ENCODE results near the gene MCEE.
"Not testable (repeated sequence)": the region's sequence is repeated elsewhere in the genome, so short reads cannot be mapped to it uniquely, and the experiment has no call there.

The MCEE gene

DNA sequence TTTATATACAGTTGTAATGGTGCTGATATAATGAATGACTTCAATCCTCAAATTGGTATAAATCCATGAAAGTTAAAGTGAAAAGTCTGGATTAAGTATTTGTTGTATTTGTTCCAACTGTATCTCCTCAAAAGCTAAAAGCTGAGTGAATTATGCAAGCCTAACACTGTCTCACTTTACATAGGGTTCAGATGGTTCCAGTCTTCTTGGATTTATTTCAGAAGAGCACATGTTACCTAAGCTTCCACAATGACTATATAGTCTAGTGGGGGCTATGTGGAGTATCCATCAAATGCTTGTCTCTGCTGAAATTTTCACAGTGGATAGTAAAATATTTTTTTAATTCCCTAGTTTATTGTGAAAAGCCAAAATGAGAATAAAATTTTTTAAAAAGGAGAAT lies 13.0 kb downstream of the MCEE start:
- no peaks in the 10 kb centered on the region for H3K79me2 ChIP-seq (ENCODE audit: insufficient read depth, low read length)
- H3K27me3 ChIP-seq (ENCODE audit: insufficient read depth, low read length), result no peaks in the 10 kb centered on the region
- no peaks in the 10 kb centered on the region for H3K4me1 ChIP-seq (ENCODE audit: insufficient read depth, low read length, severe bottlenecking)
- H2AFZ ChIP-seq (ENCODE audit: low read length), result no peak overlapping the region
- no peaks in the 10 kb centered on the region for H3K9me2 ChIP-seq (ENCODE audit: low read depth, low read length)
- no peaks in the 10 kb centered on the region for H3K9me3 ChIP-seq (ENCODE audit: low read length)
- no peak overlapping the region for H3K9ac ChIP-seq (ENCODE audit: low read length)
- peaks cover 81% of the 10 kb centered on the region for H3K36me3 ChIP-seq (ENCODE audit: insufficient read depth, low read length)
- H3K4me2 ChIP-seq (ENCODE audit: low read length), result no peak overlapping the region
- no peak overlapping the region for H3K27ac ChIP-seq (ENCODE audit: low read depth, low read length, poor library complexity, severe bottlenecking)
- H4K20me1 ChIP-seq (ENCODE audit: insufficient read depth, low read length), result no peaks in the 10 kb centered on the region
- no peaks in the 10 kb centered on the region for H3F3A ChIP-seq (ENCODE audit: insufficient read depth, low read length)
- no peak overlapping the region for H3K4me3 ChIP-seq (ENCODE audit: low read depth, low read length, poor library complexity, severe bottlenecking)
- TF ChIP-seq CTCF (IDR thresholded peaks at IDR 0.05; ENCODE audit: low read length) (no peak), EZH2 (IDR thresholded peaks at IDR 0.05; ENCODE audit: borderline replicate concordance, low read length) (no peak)

GRCh38 chr2:71113843-71114242 lies 16.2 kb downstream of the MCEE start:
- TF ChIP-seq EZH2 (IDR thresholded peaks at IDR 0.05; ENCODE audit: borderline replicate concordance, low read length), result no peak
- no peak for TF ChIP-seq CTCF (IDR thresholded peaks at IDR 0.05; ENCODE audit: low read length)

DNA sequence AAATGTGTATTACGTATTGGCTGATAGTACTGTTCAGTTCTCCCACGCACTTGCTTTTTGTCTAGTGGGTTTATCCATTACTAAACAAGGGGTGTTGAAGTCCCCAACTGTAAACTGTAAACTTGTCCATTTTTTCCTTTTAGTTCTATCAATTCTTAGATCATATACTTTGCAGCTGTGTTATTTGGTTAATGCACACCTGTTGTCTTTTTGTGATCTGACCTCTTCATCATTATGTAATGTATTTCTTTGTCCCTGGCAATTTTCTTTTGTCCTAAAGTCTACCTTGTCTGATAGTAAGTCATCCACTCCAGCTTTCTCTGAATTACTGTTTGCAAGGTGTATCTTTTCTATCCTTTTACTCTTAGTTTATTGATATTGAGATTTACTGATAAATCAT lies 21.9 kb downstream of the MCEE start:
- no peak overlapping the region for H3K4me2 ChIP-seq (ENCODE audit: low read length)
- no peaks in the 10 kb centered on the region for H3K27me3 ChIP-seq (ENCODE audit: insufficient read depth, low read length)
- no peaks in the 10 kb centered on the region for H3F3A ChIP-seq (ENCODE audit: insufficient read depth, low read length)
- TF ChIP-seq EZH2 (IDR thresholded peaks at IDR 0.05; ENCODE audit: borderline replicate concordance, low read length) (no peak), CTCF (IDR thresholded peaks at IDR 0.05; ENCODE audit: low read length) (no peak)
- H3K4me1 ChIP-seq (ENCODE audit: insufficient read depth, low read length, severe bottlenecking), result no peaks in the 10 kb centered on the region
- H2AFZ ChIP-seq (ENCODE audit: low read length), result no peak overlapping the region
- H4K20me1 ChIP-seq (ENCODE audit: insufficient read depth, low read length), result no peaks in the 10 kb centered on the region
- H3K36me3 ChIP-seq (ENCODE audit: insufficient read depth, low read length), result peaks cover 17% of the 10 kb centered on the region
- no peak overlapping the region for H3K4me3 ChIP-seq (ENCODE audit: low read depth, low read length, poor library complexity, severe bottlenecking)
- H3K9me3 ChIP-seq (ENCODE audit: low read length), result peaks cover 2% of the 10 kb centered on the region; the same call in 1 of the 2 replicates
- no peak overlapping the region for H3K27ac ChIP-seq (ENCODE audit: low read depth, low read length, poor library complexity, severe bottlenecking)
- no peak overlapping the region for H3K9ac ChIP-seq (ENCODE audit: low read length)
- no peaks in the 10 kb centered on the region for H3K79me2 ChIP-seq (ENCODE audit: insufficient read depth, low read length)
- no peaks in the 10 kb centered on the region for H3K9me2 ChIP-seq (ENCODE audit: low read depth, low read length)

More at GRCh38 chr2:71113843-71114242, 16.2 kb downstream of the MCEE start:
- Histone ChIP-seq H3K36me3 (ENCODE audit: insufficient read depth, low read length) (peaks cover 60% of the 10 kb centered on the region), H3K4me2 (ENCODE audit: low read length) (no peak overlapping the region), H4K20me1 (ENCODE audit: insufficient read depth, low read length) (no peaks in the 10 kb centered on the region), H3K27ac (ENCODE audit: low read depth, low read length, poor library complexity, severe bottlenecking) (no peak overlapping the region), H3K79me2 (ENCODE audit: insufficient read depth, low read length) (no peaks in the 10 kb centered on the region), H3K9me2 (ENCODE audit: low read depth, low read length) (no peaks in the 10 kb centered on the region), H3K27me3 (ENCODE audit: insufficient read depth, low read length) (no peaks in the 10 kb centered on the region), H3K4me3 (ENCODE audit: low read depth, low read length, poor library complexity, severe bottlenecking) (no peak overlapping the region), H3K9me3 (ENCODE audit: low read length) (no peaks in the 10 kb centered on the region), H3K9ac (ENCODE audit: low read length) (no peak overlapping the region), H2AFZ (ENCODE audit: low read length) (no peak overlapping the region), H3K4me1 (ENCODE audit: insufficient read depth, low read length, severe bottlenecking) (no peaks in the 10 kb centered on the region), H3F3A (ENCODE audit: insufficient read depth, low read length) (no peaks in the 10 kb centered on the region)

DNA sequence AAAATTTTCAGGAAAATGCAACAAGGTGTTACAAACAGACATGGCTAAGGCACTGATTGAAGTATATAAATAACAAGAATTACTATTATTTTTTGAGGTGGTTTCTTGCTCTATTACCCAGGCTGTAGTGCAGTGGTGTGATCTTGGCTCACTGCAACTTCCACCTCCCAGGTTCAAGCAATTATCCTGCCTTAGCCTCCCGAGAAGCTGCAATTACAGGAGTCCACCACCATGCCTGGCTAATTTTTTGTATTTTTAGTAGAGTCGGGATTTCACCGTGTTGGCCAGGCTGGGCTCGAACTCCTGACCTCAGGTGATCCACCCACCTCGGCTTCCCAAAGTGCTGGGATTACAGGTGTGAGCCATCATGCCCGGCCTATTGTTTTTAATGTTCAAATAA lies 23.6 kb downstream of the MCEE start:
- H3K4me1 ChIP-seq (ENCODE audit: insufficient read depth, low read length, severe bottlenecking); H4K20me1 ChIP-seq (ENCODE audit: insufficient read depth, low read length); H3K79me2 ChIP-seq (ENCODE audit: insufficient read depth, low read length); H3K9ac ChIP-seq (ENCODE audit: low read length); H3K9me2 ChIP-seq (ENCODE audit: low read depth, low read length); H3K27ac ChIP-seq (ENCODE audit: low read depth, low read length, poor library complexity, severe bottlenecking); H3K27me3 ChIP-seq (ENCODE audit: insufficient read depth, low read length); H3K9me3 ChIP-seq (ENCODE audit: low read length); H3F3A ChIP-seq (ENCODE audit: insufficient read depth, low read length); H3K4me3 ChIP-seq (ENCODE audit: low read depth, low read length, poor library complexity, severe bottlenecking); H2AFZ ChIP-seq (ENCODE audit: low read length); H3K4me2 ChIP-seq (ENCODE audit: low read length): not testable (repeated sequence)
- peaks cover 11% of the 10 kb centered on the region for H3K36me3 ChIP-seq (ENCODE audit: insufficient read depth, low read length)

All from OCI-LY1 (cell line).